HepG2 (cell line): ENCODE measurements around the gene TFG. TPM values are rescaled to one million over a fixed set of nuclear protein-coding genes. Genes with fewer than 3 reads are reported as not detected.

Source experiments
- ASH2L ChIP-seq: fragments of 300-600, 200-600 bp; sonication (generic); IDR thresholded peaks from 2 replicates; pipeline ENCODE4 v1.7.0; 2017; ENCODE audit warnings: low read depth, mild to moderate bottlenecking, moderate library complexity, mixed read lengths, low read length; ENCODE audit not compliant: insufficient read length
- ATF2 ChIP-seq: sonication (generic); formaldehyde crosslinking; IDR thresholded peaks from 2 replicates; pipeline ENCODE4 v1.4.0; 2020; ENCODE audit warnings: missing genetic modification reagents
- ATRX ChIP-seq: sonication (generic); formaldehyde crosslinking; IDR thresholded peaks from 2 replicates; pipeline ENCODE4 v1.4.0; 2020; ENCODE audit warnings: missing genetic modification reagents, borderline replicate concordance
- JUND ChIP-seq: sonication (generic); formaldehyde crosslinking; IDR thresholded peaks from 2 replicates; pipeline ENCODE4 v1.8.0; 2022; ENCODE audit warnings: mild to moderate bottlenecking, missing genetic modification reagents
- KLF9 ChIP-seq: IDR thresholded peaks from 2 replicates; pipeline ENCODE4 v1.6.1; 2016; ENCODE audit warnings: low read depth
- MATR3 ChIP-seq: sonication (generic); formaldehyde crosslinking; IDR thresholded peaks from 2 replicates; pipeline ENCODE4 v1.4.0; 2020; ENCODE audit warnings: missing genetic modification reagents
- MAX ChIP-seq: IDR thresholded peaks from 2 replicates; pipeline ENCODE4 v1.6.1; 2012; ENCODE audit warnings: inconsistent platforms
- PBX3 ChIP-seq: sonication (generic); formaldehyde crosslinking; IDR thresholded peaks from 2 replicates; pipeline ENCODE4 v1.8.1; 2023; ENCODE audit warnings: missing genetic modification reagents, inconsistent platforms, borderline replicate concordance
- PHF20 ChIP-seq: sonication (generic); formaldehyde crosslinking; IDR thresholded peaks from 2 replicates; pipeline ENCODE4 v1.5.0; 2020; ENCODE audit warnings: mild to moderate bottlenecking, missing genetic modification reagents
- PRDM4 ChIP-seq: sonication (generic); formaldehyde crosslinking; IDR thresholded peaks from 2 replicates; pipeline ENCODE4 v1.9.0; 2021; ENCODE audit warnings: missing genetic modification reagents, borderline replicate concordance
- RFXANK ChIP-seq: IDR thresholded peaks from 2 replicates; pipeline ENCODE4 v1.6.1; 2016
- SMYD3 ChIP-seq: sonication (generic); formaldehyde crosslinking; IDR thresholded peaks from 2 replicates; pipeline ENCODE4 v1.8.1; 2023; ENCODE audit warnings: mild to moderate bottlenecking, missing genetic modification reagents
- SSRP1 ChIP-seq: IDR thresholded peaks from 2 replicates; pipeline ENCODE4 v1.6.1; 2016; ENCODE audit warnings: control low read depth
- ZBTB38 ChIP-seq: sonication (generic); formaldehyde crosslinking; IDR thresholded peaks from 2 replicates; pipeline ENCODE4 v1.5.1; 2020; ENCODE audit warnings: mild to moderate bottlenecking, missing genetic modification reagents
- ZNF101 ChIP-seq: sonication (generic); formaldehyde crosslinking; IDR thresholded peaks from 2 replicates; pipeline ENCODE4 v1.4.0; 2020; ENCODE audit warnings: mild to moderate bottlenecking, low read depth, missing genetic modification reagents, borderline replicate concordance
- ZNF230 ChIP-seq: sonication (generic); formaldehyde crosslinking; IDR thresholded peaks from 2 replicates; pipeline ENCODE4 v1.4.0; 2020; ENCODE audit warnings: mild to moderate bottlenecking, missing genetic modification reagents
- ZNF430 ChIP-seq: sonication (generic); formaldehyde crosslinking; IDR thresholded peaks from 2 replicates; pipeline ENCODE4 v1.9.0; 2021; ENCODE audit warnings: mild to moderate bottlenecking, missing genetic modification reagents
- ZNF570 ChIP-seq: sonication (generic); formaldehyde crosslinking; IDR thresholded peaks from 2 replicates; pipeline ENCODE4 v1.4.0; 2020; ENCODE audit warnings: mild to moderate bottlenecking, missing genetic modification reagents, borderline replicate concordance
- ZNF652 ChIP-seq: IDR thresholded peaks from 2 replicates; pipeline ENCODE4 v1.6.1; 2016; ENCODE audit warnings: low read depth, borderline replicate concordance
- ZNF724P ChIP-seq: sonication (generic); formaldehyde crosslinking; IDR thresholded peaks from 2 replicates; pipeline ENCODE4 v1.8.0; 2022; ENCODE audit warnings: missing genetic modification reagents, borderline replicate concordance
- polyA plus RNA-seq, 8 experiments: library from polyadenylated mRNA; depleted of rRNA in 3 of 8; stranded (reverse) in 7 of 8; unstranded in 1 of 8; fragments of >200 nt; fragmentation: Illumina TruSeq in 4 of 8; extraction: Trizol in 4 of 8; gene quantifications; 2 replicates each; pipeline versions ENCODE4 v1.2.1 to v1.2.3, GENCODE V29; 2011 to 2016; ENCODE audit warnings: low read depth in 4 of 8, missing spikeins in 1 of 8, mixed read lengths in 1 of 8; ENCODE audit not compliant: insufficient read depth in 1 of 8
- total RNA-seq, 5 experiments: library from RNA; depleted of rRNA; stranded (reverse); fragments of >200 nt; fragmentation: Illumina TruSeq; extraction: Trizol; gene quantifications; 2 replicates each; pipeline ENCODE4 v1.2.3, GENCODE V29; 2016; ENCODE audit warnings: low read depth in 1 of 5
- TF ChIP-seq, protein P1 (sequence below): sonication (generic); formaldehyde crosslinking; IDR thresholded peaks from 2 replicates; pipeline ENCODE4 v1.8.0; 2023; ENCODE audit warnings: mild to moderate bottlenecking, missing genetic modification reagents
- TF ChIP-seq, protein P2 (sequence below): sonication (generic); formaldehyde crosslinking; IDR thresholded peaks from 2 replicates; pipeline ENCODE4 v1.5.1; 2020; ENCODE audit warnings: missing genetic modification reagents, mild to moderate bottlenecking, borderline replicate concordance

The TFG gene
- total and polyA plus RNA-seq, 2 of the 13 experiments (the other 11 are each of a cell fraction or from before 2014, with no cell fraction given), result 53.6 to 71.7 TPM

DNA sequence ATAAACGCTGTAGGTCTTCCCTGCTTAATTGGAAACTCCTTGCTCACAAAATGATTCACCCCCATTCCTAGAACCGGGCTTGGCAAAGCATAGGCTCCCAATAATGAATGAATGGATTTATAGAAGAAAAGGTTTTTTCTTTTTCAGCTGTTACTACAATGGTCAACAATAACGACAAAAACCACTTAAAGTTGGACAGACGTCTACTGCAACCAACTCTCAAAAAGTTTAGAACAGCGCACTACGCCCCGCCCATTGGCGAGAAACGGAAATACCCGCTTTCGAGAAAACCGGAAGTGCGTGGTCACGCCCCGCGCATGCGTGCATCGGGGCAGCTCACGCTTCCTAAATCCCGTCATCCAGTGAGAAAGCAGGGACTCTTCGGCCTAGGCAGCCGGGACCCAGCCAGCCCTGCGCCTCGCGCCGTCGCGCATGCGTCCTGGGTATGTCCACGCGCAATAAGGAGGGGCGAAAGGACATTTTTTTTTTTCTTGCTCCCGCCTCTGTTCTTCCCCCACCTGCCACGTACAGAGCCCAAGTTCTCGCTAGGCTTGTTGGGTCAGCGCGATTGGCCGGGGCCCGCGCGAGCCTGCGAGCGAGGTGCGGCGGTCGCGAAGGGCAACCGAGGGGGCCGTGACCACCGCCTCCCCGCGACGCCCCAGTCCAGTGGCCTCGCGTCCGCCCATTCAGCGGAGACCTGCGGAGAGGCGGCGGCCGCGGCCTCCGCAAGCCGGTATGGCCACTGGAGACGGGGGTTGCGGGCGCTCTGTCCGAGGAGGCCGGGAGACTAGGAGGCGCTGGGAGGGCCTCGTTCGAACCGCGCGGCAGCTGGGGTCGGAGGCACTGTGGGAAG, at the start of gene TFG (continued):
- TF ChIP-seq PRDM4, result no peak
- TF ChIP-seq ZBTB38 (CRISPR knock-in tag), result no peak
- peak; percentile 58; the same call in 1 of the 2 replicates for TF ChIP-seq ZNF724P (CRISPR knock-in tag)
- no peak for TF ChIP-seq ATRX (CRISPR knock-in tag)
- no peak for TF ChIP-seq ZNF101
- no peak for TF ChIP-seq ASH2L
- TF ChIP-seq ZNF652, result no peak
- TF ChIP-seq MATR3, result no peak
- no peak for TF ChIP-seq SSRP1 (CRISPR knock-in tag)
- 0 out of 2 replicates have a peak, but pooled peaks have one; percentile 62 for TF ChIP-seq ATF2
- peak; percentile 82 for TF ChIP-seq PHF20 (CRISPR knock-in tag)
- TF ChIP-seq PBX3 (CRISPR knock-in tag), result no peak
- peak; percentile 83 for TF ChIP-seq MAX
- TF ChIP-seq, protein P1, sequence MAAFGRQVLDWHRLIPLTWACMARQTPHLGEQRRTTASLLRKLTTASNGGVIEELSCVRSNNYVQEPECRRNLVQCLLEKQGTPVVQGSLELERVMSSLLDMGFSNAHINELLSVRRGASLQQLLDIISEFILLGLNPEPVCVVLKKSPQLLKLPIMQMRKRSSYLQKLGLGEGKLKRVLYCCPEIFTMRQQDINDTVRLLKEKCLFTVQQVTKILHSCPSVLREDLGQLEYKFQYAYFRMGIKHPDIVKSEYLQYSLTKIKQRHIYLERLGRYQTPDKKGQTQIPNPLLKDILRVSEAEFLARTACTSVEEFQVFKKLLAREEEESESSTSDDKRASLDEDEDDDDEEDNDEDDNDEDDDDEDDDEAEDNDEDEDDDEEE (CRISPR knock-in tag), result no peak
- no peak for TF ChIP-seq SMYD3 (CRISPR knock-in tag)
- no peak for TF ChIP-seq JUND (CRISPR knock-in tag)
- no peak for TF ChIP-seq KLF9 (CRISPR knock-in tag)
- TF ChIP-seq, protein P2, sequence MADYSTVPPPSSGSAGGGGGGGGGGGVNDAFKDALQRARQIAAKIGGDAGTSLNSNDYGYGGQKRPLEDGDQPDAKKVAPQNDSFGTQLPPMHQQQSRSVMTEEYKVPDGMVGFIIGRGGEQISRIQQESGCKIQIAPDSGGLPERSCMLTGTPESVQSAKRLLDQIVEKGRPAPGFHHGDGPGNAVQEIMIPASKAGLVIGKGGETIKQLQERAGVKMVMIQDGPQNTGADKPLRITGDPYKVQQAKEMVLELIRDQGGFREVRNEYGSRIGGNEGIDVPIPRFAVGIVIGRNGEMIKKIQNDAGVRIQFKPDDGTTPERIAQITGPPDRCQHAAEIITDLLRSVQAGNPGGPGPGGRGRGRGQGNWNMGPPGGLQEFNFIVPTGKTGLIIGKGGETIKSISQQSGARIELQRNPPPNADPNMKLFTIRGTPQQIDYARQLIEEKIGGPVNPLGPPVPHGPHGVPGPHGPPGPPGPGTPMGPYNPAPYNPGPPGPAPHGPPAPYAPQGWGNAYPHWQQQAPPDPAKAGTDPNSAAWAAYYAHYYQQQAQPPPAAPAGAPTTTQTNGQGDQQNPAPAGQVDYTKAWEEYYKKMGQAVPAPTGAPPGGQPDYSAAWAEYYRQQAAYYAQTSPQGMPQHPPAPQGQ (CRISPR knock-in tag), result no peak
- TF ChIP-seq ZNF430, result peak; percentile 85; the same call in 1 of the 2 replicates
- TF ChIP-seq ZNF570 (CRISPR knock-in tag), result no peak
- no peak for TF ChIP-seq RFXANK (CRISPR knock-in tag)
- 0 out of 2 replicates have a peak, but pooled peaks have one; percentile 21 for TF ChIP-seq ZNF230 (CRISPR knock-in tag)
